ENCODE results near the gene ADAM22. TPM values are rescaled to one million over a fixed set of nuclear protein-coding genes. Genes with fewer than 3 reads are reported as not detected.

Gene ADAM22
- total and polyA plus RNA-seq, 4 donors: 0.04 to 0.61 (median 0.15) TPM

DNA sequence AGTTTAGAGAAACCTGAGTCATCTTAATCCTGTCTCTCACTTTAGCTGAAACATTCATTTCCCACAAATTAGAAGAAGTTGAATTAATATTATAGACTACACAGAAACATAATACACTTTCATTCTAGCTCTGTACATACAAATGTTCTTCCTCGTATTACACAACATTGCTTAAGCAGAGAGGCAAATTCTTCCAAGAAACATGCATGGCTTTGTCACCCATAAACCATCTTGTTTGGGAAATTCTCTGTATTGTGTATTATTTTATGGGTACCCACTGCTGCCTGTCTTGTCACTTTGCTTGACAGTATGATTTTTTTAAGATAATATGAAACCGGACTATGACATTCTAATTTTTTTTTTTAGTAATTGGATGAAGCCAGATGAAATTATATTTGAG is 181.8 kb downstream of the ADAM22 start:
- no peak overlapping the region for H3K4me3 ChIP-seq (ENCODE audit: low read depth in 1 of 3, low read length in 3 of 3)
- TF ChIP-seq HNF4G (IDR thresholded peaks at IDR 0.05): no peak
- TF ChIP-seq, protein P1, sequence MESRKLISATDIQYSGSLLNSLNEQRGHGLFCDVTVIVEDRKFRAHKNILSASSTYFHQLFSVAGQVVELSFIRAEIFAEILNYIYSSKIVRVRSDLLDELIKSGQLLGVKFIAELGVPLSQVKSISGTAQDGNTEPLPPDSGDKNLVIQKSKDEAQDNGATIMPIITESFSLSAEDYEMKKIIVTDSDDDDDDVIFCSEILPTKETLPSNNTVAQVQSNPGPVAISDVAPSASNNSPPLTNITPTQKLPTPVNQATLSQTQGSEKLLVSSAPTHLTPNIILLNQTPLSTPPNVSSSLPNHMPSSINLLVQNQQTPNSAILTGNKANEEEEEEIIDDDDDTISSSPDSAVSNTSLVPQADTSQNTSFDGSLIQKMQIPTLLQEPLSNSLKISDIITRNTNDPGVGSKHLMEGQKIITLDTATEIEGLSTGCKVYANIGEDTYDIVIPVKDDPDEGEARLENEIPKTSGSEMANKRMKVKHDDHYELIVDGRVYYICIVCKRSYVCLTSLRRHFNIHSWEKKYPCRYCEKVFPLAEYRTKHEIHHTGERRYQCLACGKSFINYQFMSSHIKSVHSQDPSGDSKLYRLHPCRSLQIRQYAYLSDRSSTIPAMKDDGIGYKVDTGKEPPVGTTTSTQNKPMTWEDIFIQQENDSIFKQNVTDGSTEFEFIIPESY (IDR thresholded peaks at IDR 0.05): no peak
- TF ChIP-seq, protein P2, sequence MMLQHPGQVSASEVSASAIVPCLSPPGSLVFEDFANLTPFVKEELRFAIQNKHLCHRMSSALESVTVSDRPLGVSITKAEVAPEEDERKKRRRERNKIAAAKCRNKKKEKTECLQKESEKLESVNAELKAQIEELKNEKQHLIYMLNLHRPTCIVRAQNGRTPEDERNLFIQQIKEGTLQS (IDR thresholded peaks at IDR 0.05): no peak
- TF ChIP-seq, protein P3, sequence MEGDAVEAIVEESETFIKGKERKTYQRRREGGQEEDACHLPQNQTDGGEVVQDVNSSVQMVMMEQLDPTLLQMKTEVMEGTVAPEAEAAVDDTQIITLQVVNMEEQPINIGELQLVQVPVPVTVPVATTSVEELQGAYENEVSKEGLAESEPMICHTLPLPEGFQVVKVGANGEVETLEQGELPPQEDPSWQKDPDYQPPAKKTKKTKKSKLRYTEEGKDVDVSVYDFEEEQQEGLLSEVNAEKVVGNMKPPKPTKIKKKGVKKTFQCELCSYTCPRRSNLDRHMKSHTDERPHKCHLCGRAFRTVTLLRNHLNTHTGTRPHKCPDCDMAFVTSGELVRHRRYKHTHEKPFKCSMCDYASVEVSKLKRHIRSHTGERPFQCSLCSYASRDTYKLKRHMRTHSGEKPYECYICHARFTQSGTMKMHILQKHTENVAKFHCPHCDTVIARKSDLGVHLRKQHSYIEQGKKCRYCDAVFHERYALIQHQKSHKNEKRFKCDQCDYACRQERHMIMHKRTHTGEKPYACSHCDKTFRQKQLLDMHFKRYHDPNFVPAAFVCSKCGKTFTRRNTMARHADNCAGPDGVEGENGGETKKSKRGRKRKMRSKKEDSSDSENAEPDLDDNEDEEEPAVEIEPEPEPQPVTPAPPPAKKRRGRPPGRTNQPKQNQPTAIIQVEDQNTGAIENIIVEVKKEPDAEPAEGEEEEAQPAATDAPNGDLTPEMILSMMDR (IDR thresholded peaks at IDR 0.05; ENCODE audit: low read depth, low read length, missing input control): no peak
- TF ChIP-seq RXRA (IDR thresholded peaks at IDR 0.05): no peak
- no peak for TF ChIP-seq SP1 (IDR thresholded peaks at IDR 0.05)
- TF ChIP-seq FOXA1 (IDR thresholded peaks at IDR 0.05): no peak
- no peak for TF ChIP-seq FOXA2 (IDR thresholded peaks at IDR 0.05)
- TF ChIP-seq NR2F2 (IDR thresholded peaks at IDR 0.05): no peak
- TF ChIP-seq YY1 (IDR thresholded peaks at IDR 0.05): no peak
- TF ChIP-seq, protein P4, sequence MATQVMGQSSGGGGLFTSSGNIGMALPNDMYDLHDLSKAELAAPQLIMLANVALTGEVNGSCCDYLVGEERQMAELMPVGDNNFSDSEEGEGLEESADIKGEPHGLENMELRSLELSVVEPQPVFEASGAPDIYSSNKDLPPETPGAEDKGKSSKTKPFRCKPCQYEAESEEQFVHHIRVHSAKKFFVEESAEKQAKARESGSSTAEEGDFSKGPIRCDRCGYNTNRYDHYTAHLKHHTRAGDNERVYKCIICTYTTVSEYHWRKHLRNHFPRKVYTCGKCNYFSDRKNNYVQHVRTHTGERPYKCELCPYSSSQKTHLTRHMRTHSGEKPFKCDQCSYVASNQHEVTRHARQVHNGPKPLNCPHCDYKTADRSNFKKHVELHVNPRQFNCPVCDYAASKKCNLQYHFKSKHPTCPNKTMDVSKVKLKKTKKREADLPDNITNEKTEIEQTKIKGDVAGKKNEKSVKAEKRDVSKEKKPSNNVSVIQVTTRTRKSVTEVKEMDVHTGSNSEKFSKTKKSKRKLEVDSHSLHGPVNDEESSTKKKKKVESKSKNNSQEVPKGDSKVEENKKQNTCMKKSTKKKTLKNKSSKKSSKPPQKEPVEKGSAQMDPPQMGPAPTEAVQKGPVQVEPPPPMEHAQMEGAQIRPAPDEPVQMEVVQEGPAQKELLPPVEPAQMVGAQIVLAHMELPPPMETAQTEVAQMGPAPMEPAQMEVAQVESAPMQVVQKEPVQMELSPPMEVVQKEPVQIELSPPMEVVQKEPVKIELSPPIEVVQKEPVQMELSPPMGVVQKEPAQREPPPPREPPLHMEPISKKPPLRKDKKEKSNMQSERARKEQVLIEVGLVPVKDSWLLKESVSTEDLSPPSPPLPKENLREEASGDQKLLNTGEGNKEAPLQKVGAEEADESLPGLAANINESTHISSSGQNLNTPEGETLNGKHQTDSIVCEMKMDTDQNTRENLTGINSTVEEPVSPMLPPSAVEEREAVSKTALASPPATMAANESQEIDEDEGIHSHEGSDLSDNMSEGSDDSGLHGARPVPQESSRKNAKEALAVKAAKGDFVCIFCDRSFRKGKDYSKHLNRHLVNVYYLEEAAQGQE (IDR thresholded peaks at IDR 0.05): no peak
- no peak for TF ChIP-seq EGR1 (IDR thresholded peaks at IDR 0.05; ENCODE audit: low read depth in 2 of 2)
- no peak for TF ChIP-seq GABPA (IDR thresholded peaks at IDR 0.05 in 1 of 2, conservative IDR thresholded peaks at IDR 0.05 in 1 of 2)
- TF ChIP-seq RAD21 (IDR thresholded peaks at IDR 0.05): no peak
- TF ChIP-seq TAF1 (conservative IDR thresholded peaks at IDR 0.05): no peak
- TF ChIP-seq HNF4A (conservative IDR thresholded peaks at IDR 0.05): no peak
- TF ChIP-seq JUND (IDR thresholded peaks at IDR 0.05): no peak
- TF ChIP-seq, protein P5, sequence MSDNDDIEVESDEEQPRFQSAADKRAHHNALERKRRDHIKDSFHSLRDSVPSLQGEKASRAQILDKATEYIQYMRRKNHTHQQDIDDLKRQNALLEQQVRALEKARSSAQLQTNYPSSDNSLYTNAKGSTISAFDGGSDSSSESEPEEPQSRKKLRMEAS (IDR thresholded peaks at IDR 0.05): no peak
- no peak for DNase-seq (ENCODE audit: low spot score)
- H3K27me3 ChIP-seq (ENCODE audit: control insufficient read depth in 4 of 4, insufficient read depth in 4 of 4, low read length in 3 of 4): no peaks in the 10 kb centered on the region
- no peak overlapping the region for H3K9ac ChIP-seq (ENCODE audit: low read depth in 1 of 2, low read length in 2 of 2)
- 91% methylated on average over 2 of the region's 2 CpGs for WGBS
- no peaks in the 10 kb centered on the region for H3K36me3 ChIP-seq (ENCODE audit: control insufficient read depth in 4 of 4, insufficient read depth in 3 of 4, low read depth in 1 of 4, low read length in 3 of 4)
- no peaks in the 10 kb centered on the region for H3K4me1 ChIP-seq (ENCODE audit: control insufficient read depth in 4 of 4, insufficient read depth in 4 of 4, low read length in 3 of 4)
- no peak overlapping the region for H3K27ac ChIP-seq (ENCODE audit: low read depth in 1 of 2, low read length in 2 of 2)
- no peaks in the 10 kb centered on the region for H3K9me3 ChIP-seq (ENCODE audit: control insufficient read depth in 4 of 4, low read length in 3 of 4)

All from liver (tissue), 9 donors.